Measurements from ENCODE around the gene AQP6.

AQP6 gene

GRCh38 chr12:50019524-50019923 is 46.8 kb downstream of the AQP6 start:
- H3K9ac ChIP-seq: no peak overlapping the region
- H3K36me3 ChIP-seq: peaks cover 6 to 81% (median 47%) of the 10 kb centered on the region in 11 experiments; a peak in 20 of 22 replicates
- TF ChIP-seq Cebpa-rat (IDR thresholded peaks at IDR 0.05): no peak
- peaks cover 0 to 58% (median 43%) of the 10 kb centered on the region in 11 experiments; a peak in 12 of 22 replicates for H4K20me1 ChIP-seq
- H3K4me2 ChIP-seq: no peak overlapping the region
- no peaks in the 10 kb centered on the region for H3K9me3 ChIP-seq (replicated peaks in 1 of 11)
- H3K4me1 ChIP-seq: peaks cover 20 to 81% (median 34%) of the 10 kb centered on the region in 10 experiments
- H3K27me3 ChIP-seq: no peaks in the 10 kb centered on the region
- no peak overlapping the region for H3K27ac ChIP-seq
- H3K4me3 ChIP-seq: no peak overlapping the region

DNA sequence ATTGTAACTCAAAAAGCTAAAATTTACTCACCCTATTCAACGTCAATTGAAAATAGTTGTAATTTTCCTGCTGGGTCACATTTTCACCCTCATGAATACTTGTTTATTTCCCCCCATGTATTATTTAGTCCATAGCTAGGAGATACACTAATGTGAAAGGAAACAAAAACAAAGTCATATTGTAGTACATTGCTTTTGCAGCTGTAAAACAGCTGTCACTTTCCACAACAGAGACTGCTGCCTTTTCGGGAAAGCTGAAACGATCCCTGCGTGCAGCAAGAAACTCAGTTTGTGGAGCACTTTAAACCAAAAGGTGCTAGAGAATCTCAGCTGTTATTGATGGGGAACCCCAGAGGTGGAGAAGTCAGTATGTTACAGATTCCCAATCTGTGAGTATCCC is 48.3 kb downstream of the AQP6 start:
- H3K9ac ChIP-seq: no peak overlapping the region

GRCh38 chr12:50022903-50023302 is 50.2 kb downstream of the AQP6 start:
- Histone ChIP-seq H3K4me3 (no peak overlapping the region), H3K9ac (no peak overlapping the region), H3K9me3 (replicated peaks in 1 of 11) (no peaks in the 10 kb centered on the region), H3K36me3 (peaks cover 0 to 47% (median 15%) of the 10 kb centered on the region in 11 experiments; a peak in 11 of 22 replicates), H3K27ac (no peak overlapping the region), H4K20me1 (peaks cover 0 to 37% (median 25%) of the 10 kb centered on the region in 11 experiments; a peak in 12 of 22 replicates), H3K4me2 (peak overlapping the region in 8 of 11 experiments; percentile 80 to 88 (median 82); a peak in 13 of 22 replicates), H3K27me3 (no peaks in the 10 kb centered on the region), H3K4me1 (peaks cover 21 to 65% (median 33%) of the 10 kb centered on the region in 10 experiments; a peak in 19 of 20 replicates)
- TF ChIP-seq Cebpa-rat (IDR thresholded peaks at IDR 0.05): no peak

More for the DNA sequence above, 48.3 kb downstream of the AQP6 start:
- Histone ChIP-seq H3K9me3 (replicated peaks in 1 of 11) (no peaks in the 10 kb centered on the region), H3K36me3 (peaks cover 0 to 66% (median 32%) of the 10 kb centered on the region in 11 experiments; a peak in 17 of 22 replicates), H3K27me3 (no peaks in the 10 kb centered on the region), H4K20me1 (peaks cover 0 to 52% (median 35%) of the 10 kb centered on the region in 11 experiments; a peak in 12 of 22 replicates), H3K4me2 (0 out of 22 replicates have a peak overlapping the region, but pooled peaks of 1 of the 11 experiments have one; percentile 1), H3K27ac (no peak overlapping the region), H3K4me1 (peaks cover 21 to 83% (median 35%) of the 10 kb centered on the region in 10 experiments; a peak in 19 of 20 replicates), H3K4me3 (no peak overlapping the region)
- TF ChIP-seq Cebpa-rat (IDR thresholded peaks at IDR 0.05): no peak

DNA sequence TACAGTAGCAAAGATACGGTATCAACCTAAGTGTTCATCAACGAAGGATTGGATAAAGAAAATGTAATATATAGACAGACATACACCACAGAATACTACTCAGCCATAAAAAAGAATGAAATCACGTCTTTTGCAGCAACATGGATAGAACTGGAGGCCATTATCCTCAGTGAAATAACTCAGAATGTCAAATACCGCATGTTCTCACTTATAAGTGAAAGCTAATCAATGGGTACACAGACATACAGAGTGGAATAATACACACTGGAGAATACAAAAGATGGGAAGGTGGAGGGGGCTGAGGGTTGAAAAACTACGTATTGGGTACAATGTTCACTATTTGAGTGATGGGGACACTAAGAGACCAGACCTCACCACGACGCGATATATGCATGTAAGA is 51.5 kb downstream of the AQP6 start:
- TF ChIP-seq Cebpa-rat (IDR thresholded peaks at IDR 0.05): no peak
- Histone ChIP-seq H3K9me3 (replicated peaks in 1 of 11) (no peaks in the 10 kb centered on the region), H3K4me1 (peaks cover 21 to 52% (median 31%) of the 10 kb centered on the region in 10 experiments; a peak in 18 of 20 replicates), H3K27me3 (no peaks in the 10 kb centered on the region), H4K20me1 (peaks cover 0 to 24% (median 13%) of the 10 kb centered on the region in 11 experiments; a peak in 11 of 22 replicates), H3K36me3 (peaks cover 0 to 36% (median 12%) of the 10 kb centered on the region in 11 experiments; a peak in 10 of 22 replicates), H3K4me3 (peak overlapping the region; percentile 75 to 98 (median 87)), H3K4me2 (peak overlapping the region; percentile 73 to 88 (median 82)), H3K9ac (peak overlapping the region; percentile 81 to 97 (median 89)), H3K27ac (peak overlapping the region in 9 of 11 experiments; percentile 83 to 97 (median 86); a peak in 15 of 22 replicates)

GRCh38 chr12:50024805-50025186 is 52.0 kb downstream of the AQP6 start:
- peaks cover 0 to 18% (median 9%) of the 10 kb centered on the region in 11 experiments; a peak in 8 of 22 replicates for H4K20me1 ChIP-seq
- no peak for TF ChIP-seq Cebpa-rat (IDR thresholded peaks at IDR 0.05)
- H3K9me3 ChIP-seq (replicated peaks in 1 of 11): no peaks in the 10 kb centered on the region
- H3K4me3 ChIP-seq: peak overlapping the region; percentile 75 to 98 (median 87)
- H3K27ac ChIP-seq: peak overlapping the region; percentile 41 to 97 (median 86); a peak in 21 of 22 replicates
- peak overlapping the region; percentile 73 to 88 (median 82) for H3K4me2 ChIP-seq
- H3K27me3 ChIP-seq: no peaks in the 10 kb centered on the region
- H3K36me3 ChIP-seq: peaks cover 0 to 36% (median 11%) of the 10 kb centered on the region in 11 experiments; a peak in 8 of 22 replicates
- peaks cover 21 to 49% (median 31%) of the 10 kb centered on the region in 10 experiments; a peak in 18 of 20 replicates for H3K4me1 ChIP-seq
- H3K9ac ChIP-seq: peak overlapping the region; percentile 81 to 97 (median 89)

- peak within 1 kb of the TSS; percentile 81 to 97 (median 89) for H3K9ac ChIP-seq
- H3K4me3 ChIP-seq: peak within 1 kb of the TSS; percentile 75 to 98 (median 87)
- H3K27me3 ChIP-seq: no peaks in the 10 kb centered on the region
- peaks cover 0 to 12% (median 7%) of the 10 kb centered on the region in 11 experiments; a peak in 8 of 22 replicates for H4K20me1 ChIP-seq
- peaks cover 21 to 44% (median 31%) of the 10 kb centered on the region in 10 experiments; a peak in 18 of 20 replicates for H3K4me1 ChIP-seq
- peak within 1 kb of the TSS; percentile 73 to 88 (median 82) for H3K4me2 ChIP-seq
- peak within 1 kb of the TSS; percentile 41 to 97 (median 86); a peak in 21 of 22 replicates for H3K27ac ChIP-seq
- peaks cover 0 to 31% (median 11%) of the 10 kb centered on the region in 11 experiments; a peak in 8 of 22 replicates for H3K36me3 ChIP-seq
- TF ChIP-seq Cebpa-rat (IDR thresholded peaks at IDR 0.05): no peak
- no peaks in the 10 kb centered on the region for H3K9me3 ChIP-seq (replicated peaks in 1 of 11)
Measured at GRCh38 chr12:50025187-50026059, 52.7 kb downstream of the AQP6 start, which contains the start of gene RACGAP1. Gene RACGAP1 (minus strand): TSS chr12:50025494. CDS start chr12:50016715, 8,779 bp downstream.

DNA sequence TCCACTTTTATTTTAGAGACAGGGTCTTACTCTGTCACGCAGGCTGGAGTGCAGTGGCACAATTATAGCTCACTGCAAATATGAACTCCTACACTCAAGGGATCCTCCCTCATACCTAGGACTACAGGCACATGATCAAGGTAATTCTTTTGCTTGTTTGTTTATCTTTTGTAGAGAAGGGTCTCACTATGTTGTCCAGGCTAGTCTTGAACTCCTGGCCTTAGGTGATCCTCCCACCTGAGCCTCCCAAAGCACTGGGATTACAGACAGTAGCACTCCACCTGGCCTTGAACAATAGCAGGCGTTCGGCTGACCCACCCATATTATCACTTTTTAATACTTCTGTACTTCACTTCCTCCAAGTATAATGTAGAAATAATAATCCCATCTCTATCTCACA is 53.9 kb downstream of the AQP6 start:
- no peak overlapping the region for H3K4me2 ChIP-seq
- H3K27me3 ChIP-seq: no peaks in the 10 kb centered on the region
- no peak overlapping the region for H3K27ac ChIP-seq
- peaks cover 21 to 36% (median 30%) of the 10 kb centered on the region in 10 experiments; a peak in 18 of 20 replicates for H3K4me1 ChIP-seq
- no peaks in the 10 kb centered on the region for H3K9me3 ChIP-seq (replicated peaks in 1 of 11)
- H3K4me3 ChIP-seq: no peak overlapping the region
- H3K36me3 ChIP-seq: peaks cover 0 to 20% (median 5%) of the 10 kb centered on the region in 11 experiments; a peak in 8 of 22 replicates
- no peak overlapping the region for H3K9ac ChIP-seq
- H4K20me1 ChIP-seq: peaks cover 0 to 1% (median 0%) of the 10 kb centered on the region in 11 experiments; a peak in 4 of 22 replicates
- TF ChIP-seq Cebpa-rat (IDR thresholded peaks at IDR 0.05): no peak

All from BLaER1 treated with 17β-estradiol and CSF1 and Interleukin-3, amounts not matched to agents 10 nM and 100 nM (cell line).